ENCODE measurements around the gene VWA5B1.

VWA5B1 gene

DNA sequence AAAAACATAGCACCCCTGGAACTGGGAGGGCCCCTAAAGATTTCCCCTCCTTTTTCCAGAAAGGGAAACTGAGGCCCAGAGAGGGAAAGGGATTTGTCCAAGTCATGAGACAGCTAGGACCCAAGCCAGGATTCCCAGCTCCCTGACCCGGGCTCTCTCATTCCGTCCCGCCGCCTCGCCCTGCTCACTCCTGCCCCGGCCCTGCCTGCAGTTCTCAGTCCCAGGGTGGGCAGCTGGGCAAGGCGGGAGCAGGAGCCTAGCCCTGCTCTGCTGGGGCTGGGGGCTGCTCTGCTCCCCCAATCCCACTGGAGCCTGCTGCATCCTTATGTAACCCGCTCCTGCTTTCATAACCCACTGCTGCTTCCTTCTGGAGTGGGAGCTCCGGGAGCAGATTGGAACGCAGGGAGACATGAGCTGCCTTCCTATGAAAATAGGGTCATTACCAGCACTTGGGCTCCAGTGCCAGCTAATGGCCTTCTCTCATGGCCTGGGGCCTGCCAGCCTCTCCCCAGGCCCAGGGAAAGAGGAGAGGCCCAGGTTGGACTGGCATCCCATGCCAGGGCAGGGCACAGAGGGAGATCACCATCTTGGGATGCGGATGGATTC, 110.8 kb downstream of the VWA5B1 start:
- H3K4me3 ChIP-seq (ENCODE audit: low read depth, low read length), result no peak overlapping the region
- no peak for DNase-seq (ENCODE audit: low read depth)
- TF ChIP-seq, protein P1, sequence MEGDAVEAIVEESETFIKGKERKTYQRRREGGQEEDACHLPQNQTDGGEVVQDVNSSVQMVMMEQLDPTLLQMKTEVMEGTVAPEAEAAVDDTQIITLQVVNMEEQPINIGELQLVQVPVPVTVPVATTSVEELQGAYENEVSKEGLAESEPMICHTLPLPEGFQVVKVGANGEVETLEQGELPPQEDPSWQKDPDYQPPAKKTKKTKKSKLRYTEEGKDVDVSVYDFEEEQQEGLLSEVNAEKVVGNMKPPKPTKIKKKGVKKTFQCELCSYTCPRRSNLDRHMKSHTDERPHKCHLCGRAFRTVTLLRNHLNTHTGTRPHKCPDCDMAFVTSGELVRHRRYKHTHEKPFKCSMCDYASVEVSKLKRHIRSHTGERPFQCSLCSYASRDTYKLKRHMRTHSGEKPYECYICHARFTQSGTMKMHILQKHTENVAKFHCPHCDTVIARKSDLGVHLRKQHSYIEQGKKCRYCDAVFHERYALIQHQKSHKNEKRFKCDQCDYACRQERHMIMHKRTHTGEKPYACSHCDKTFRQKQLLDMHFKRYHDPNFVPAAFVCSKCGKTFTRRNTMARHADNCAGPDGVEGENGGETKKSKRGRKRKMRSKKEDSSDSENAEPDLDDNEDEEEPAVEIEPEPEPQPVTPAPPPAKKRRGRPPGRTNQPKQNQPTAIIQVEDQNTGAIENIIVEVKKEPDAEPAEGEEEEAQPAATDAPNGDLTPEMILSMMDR (IDR thresholded peaks at IDR 0.05; ENCODE audit: low read depth, low read length, missing control alignments), result no peak

DNA sequence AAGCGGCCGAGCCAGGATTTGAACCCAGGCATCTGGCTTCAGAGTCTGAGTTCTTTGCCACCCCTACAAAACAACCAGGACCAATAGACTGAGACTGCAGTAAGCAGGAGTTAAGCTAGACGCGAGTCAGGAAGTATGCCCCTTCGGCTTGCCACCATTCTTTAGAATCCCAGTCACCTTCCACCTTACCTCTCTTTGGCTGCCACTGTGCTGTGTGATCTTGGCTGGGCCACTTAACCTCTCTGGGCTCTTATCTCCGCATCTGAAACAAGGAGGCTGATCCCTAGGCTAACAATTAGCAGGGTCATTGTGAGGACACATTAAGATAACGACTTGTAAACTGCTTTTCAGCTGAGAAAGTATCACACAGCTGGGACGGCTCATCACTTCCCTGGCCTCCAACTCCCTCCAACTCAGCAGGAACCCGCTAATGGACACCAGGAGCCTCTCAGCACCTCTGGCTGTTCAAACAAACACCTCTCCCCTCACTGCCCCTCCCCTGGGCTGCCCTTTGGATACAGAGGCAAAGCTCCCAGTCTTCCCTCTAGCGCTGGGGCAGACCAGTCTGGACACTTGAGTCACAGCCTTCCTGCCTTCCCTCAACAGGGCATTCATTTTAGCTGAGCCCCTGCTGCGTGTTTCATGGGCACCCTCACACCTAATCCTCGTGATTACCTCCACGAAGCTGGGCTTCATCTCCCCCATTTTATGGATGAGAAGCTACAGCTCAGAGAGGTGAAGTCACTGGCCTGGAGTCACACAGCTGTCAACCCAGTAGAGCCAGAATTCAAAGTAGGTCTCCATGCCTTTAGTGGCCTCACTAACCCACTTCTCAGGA, 112.1 kb downstream of the VWA5B1 start:
- TF ChIP-seq, protein P1 (IDR thresholded peaks at IDR 0.05; ENCODE audit: low read depth, low read length, missing control alignments), result no peak
- no peak for DNase-seq (ENCODE audit: low read depth)
- H3K4me3 ChIP-seq (ENCODE audit: low read depth, low read length), result no peak overlapping the region

DNA sequence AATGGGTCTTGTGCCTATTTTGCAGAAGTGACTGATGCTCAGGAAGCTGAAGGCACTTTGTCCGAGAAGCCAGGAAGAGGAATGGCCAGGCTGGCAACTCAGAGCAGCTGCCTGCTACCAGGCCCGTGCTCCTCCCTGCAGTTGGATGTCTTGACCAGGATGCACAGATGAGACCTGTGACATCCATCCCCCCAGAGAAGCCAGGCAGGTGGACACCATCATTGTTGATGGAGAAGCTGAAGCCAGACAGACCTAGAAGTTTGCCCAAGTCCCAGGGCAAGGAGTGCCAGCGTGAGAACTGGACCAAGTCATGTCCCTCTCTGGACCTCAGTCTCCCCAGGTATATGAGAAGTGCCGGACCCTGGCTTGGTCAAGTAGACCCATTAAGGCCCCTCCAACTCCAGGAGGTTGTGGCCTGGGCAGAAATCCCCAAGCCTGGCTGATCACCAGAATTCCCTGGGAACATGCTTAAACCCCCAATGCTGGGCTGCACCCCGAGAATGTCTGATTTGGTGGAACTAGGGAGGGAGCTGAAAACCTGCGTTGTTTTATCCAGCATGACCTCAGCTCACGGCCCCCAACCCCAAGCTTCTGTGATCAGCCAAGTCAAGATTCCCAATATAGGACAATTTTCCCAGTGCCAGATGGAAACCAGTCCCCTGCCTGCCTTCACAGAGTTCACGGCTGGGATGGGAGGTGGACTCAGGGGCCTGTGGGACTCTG, 112.9 kb downstream of the VWA5B1 start:
- TF ChIP-seq, protein P1 (IDR thresholded peaks at IDR 0.05; ENCODE audit: low read depth, low read length, missing control alignments), result no peak
- H3K4me3 ChIP-seq (ENCODE audit: low read depth, low read length), result no peak overlapping the region
- DNase-seq (ENCODE audit: low read depth), result no peak

DNA sequence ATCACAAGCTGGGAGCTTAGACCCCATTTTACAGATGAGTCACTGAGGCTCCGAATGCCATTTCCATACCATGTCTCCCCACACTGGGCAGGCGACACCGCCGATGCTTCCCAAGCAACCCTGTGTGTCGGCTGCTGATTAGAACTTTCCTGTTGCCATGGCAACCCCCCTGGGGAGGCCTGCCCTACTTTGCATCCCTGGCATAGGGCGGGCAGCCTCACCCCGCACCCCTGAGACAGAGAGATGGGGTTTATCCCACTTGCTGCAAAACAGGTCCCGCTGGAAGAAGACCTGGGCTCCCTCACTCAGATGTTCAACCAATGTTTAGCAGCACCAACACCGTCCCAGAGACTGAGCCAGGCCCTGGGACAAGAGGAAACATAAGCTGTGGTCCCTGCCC, 113.8 kb downstream of the VWA5B1 start:
- DNase-seq (ENCODE audit: low read depth), result no peak
- TF ChIP-seq, protein P1 (IDR thresholded peaks at IDR 0.05; ENCODE audit: low read depth, low read length, missing control alignments), result no peak
- H3K4me3 ChIP-seq (ENCODE audit: low read depth, low read length), result no peak overlapping the region

All from GM12864 (cell line).